Measurements from ENCODE around the gene PPM1H. TPM values are rescaled to one million over a fixed set of nuclear protein-coding genes. Genes with fewer than 3 reads are reported as not detected.

Gene PPM1H
- total RNA-seq = 1 to 10 TPM in 3 of 4 donors, under 1 TPM in 1; 0.83 to 3.0 (median 2.3) TPM

- peak within 1 kb of the TSS; percentile 9 to 48 (median 23) for H3K27ac ChIP-seq (replicated peaks in 1 of 4)
These were observed at the start of gene PPM1H for GRCh38 chr12:62934799-62935674. TSS of gene PPM1H (minus strand) at chr12:62935150. CDS start at chr12:62934736, 414 bp downstream.

GRCh38 chr12:62983594-62983993, 48.6 kb upstream of the PPM1H start:
- Histone ChIP-seq H3K4me3 (no peak overlapping the region), H3K36me3 (no peaks in the 10 kb centered on the region), H3K27me3 (no peaks in the 10 kb centered on the region), H3K9me3 (no peaks in the 10 kb centered on the region), H3K4me1 (no peaks in the 10 kb centered on the region), H3K27ac (replicated peaks in 1 of 4) (no peak overlapping the region)
- WGBS = 44% methylated on average over 4 of the region's 4 CpGs
- intact Hi-C loops (cut with DNase I) = no loop called here
- no peak for DNase-seq (ENCODE audit: extremely low spot score)
- TF ChIP-seq POLR2A (IDR thresholded peaks at IDR 0.05; ENCODE audit: low read depth) = no peak

More at GRCh38 chr12:62934799-62935674, at the start of gene PPM1H:
- Histone ChIP-seq H3K27me3 (peaks cover 0 to 10% (median 0%) of the 10 kb centered on the region in 4 donors), H3K4me3 (peak within 1 kb of the TSS; percentile 68 to 81 (median 76)), H3K9me3 (no peaks in the 10 kb centered on the region), H3K4me1 (peaks cover 7 to 28% (median 19%) of the 10 kb centered on the region in 4 donors), H3K36me3 (no peaks in the 10 kb centered on the region)
- intact Hi-C loops (cut with DNase I) = no loop called here
- DNase-seq (ENCODE audit: extremely low spot score) = no peak
- WGBS = 3% methylated on average over 30 of the region's 69 CpGs
- peak in 1 of 2 donors; percentile 43 for TF ChIP-seq POLR2AphosphoS5 (IDR thresholded peaks at IDR 0.05)
- TF ChIP-seq, protein P1, sequence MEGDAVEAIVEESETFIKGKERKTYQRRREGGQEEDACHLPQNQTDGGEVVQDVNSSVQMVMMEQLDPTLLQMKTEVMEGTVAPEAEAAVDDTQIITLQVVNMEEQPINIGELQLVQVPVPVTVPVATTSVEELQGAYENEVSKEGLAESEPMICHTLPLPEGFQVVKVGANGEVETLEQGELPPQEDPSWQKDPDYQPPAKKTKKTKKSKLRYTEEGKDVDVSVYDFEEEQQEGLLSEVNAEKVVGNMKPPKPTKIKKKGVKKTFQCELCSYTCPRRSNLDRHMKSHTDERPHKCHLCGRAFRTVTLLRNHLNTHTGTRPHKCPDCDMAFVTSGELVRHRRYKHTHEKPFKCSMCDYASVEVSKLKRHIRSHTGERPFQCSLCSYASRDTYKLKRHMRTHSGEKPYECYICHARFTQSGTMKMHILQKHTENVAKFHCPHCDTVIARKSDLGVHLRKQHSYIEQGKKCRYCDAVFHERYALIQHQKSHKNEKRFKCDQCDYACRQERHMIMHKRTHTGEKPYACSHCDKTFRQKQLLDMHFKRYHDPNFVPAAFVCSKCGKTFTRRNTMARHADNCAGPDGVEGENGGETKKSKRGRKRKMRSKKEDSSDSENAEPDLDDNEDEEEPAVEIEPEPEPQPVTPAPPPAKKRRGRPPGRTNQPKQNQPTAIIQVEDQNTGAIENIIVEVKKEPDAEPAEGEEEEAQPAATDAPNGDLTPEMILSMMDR (IDR thresholded peaks at IDR 0.05) = peak; percentile 19 to 28 (median 28)
- TF ChIP-seq EP300 (IDR thresholded peaks at IDR 0.05) = no peak

- TF ChIP-seq POLR2A (IDR thresholded peaks at IDR 0.05; ENCODE audit: low read depth) (no peak), POLR2AphosphoS5 (IDR thresholded peaks at IDR 0.05) (no peak), EP300 (IDR thresholded peaks at IDR 0.05) (no peak)
- TF ChIP-seq, protein P1 (IDR thresholded peaks at IDR 0.05) = no peak
- no peak overlapping the region for H3K4me3 ChIP-seq
- no peaks in the 10 kb centered on the region for H3K4me1 ChIP-seq
- H3K27ac ChIP-seq (replicated peaks in 1 of 4) = no peak overlapping the region
- no peaks in the 10 kb centered on the region for H3K9me3 ChIP-seq
- intact Hi-C loops (cut with DNase I) = no loop called here
- no peak for DNase-seq (ENCODE audit: extremely low spot score)
- no peaks in the 10 kb centered on the region for H3K27me3 ChIP-seq
- no peaks in the 10 kb centered on the region for H3K36me3 ChIP-seq
These were observed 43.8 kb upstream of the PPM1H start for GRCh38 chr12:62978768-62979167.

DNA sequence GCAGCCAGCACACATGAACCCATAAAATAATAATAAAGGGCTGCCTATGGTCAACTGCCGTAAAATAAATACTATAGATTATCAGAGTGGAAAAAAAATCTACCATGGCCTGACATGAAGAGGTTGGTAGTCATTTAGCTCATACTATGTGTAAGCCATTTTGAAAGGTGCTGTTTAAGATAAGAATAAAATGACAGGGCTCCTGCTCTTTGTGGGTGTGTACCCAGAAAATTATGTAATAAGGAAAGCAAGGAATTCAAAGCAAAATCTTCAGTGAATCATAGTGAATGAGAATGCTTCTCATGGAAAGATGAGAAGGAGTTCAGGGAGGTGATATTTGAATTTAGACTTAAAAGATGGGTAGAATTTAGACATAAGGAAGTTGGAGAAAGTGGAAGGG, 42.9 kb upstream of the PPM1H start:
- no peaks in the 10 kb centered on the region for H3K27me3 ChIP-seq
- H3K27ac ChIP-seq (replicated peaks in 1 of 4) = no peak overlapping the region
- no peaks in the 10 kb centered on the region for H3K36me3 ChIP-seq
- intact Hi-C loops (cut with DNase I) = no loop called here
- WGBS = 97% methylated on average over 1 of the region's 1 CpG
- DNase-seq (ENCODE audit: extremely low spot score) = no peak
- H3K4me1 ChIP-seq = no peaks in the 10 kb centered on the region
- H3K9me3 ChIP-seq = no peaks in the 10 kb centered on the region
- H3K4me3 ChIP-seq = no peak overlapping the region
- no peak for TF ChIP-seq POLR2AphosphoS5 (IDR thresholded peaks at IDR 0.05)
- no peak for TF ChIP-seq EP300 (IDR thresholded peaks at IDR 0.05)
- no peak for TF ChIP-seq POLR2A (IDR thresholded peaks at IDR 0.05; ENCODE audit: low read depth)
- TF ChIP-seq, protein P1 (IDR thresholded peaks at IDR 0.05) = no peak

- WGBS = 94% methylated on average over 5 of the region's 5 CpGs
- intact Hi-C loops (cut with DNase I) = no loop called here
- TF ChIP-seq POLR2A (IDR thresholded peaks at IDR 0.05; ENCODE audit: low read depth) = no peak
- no peak for TF ChIP-seq EP300 (IDR thresholded peaks at IDR 0.05)
- TF ChIP-seq, protein P1 (IDR thresholded peaks at IDR 0.05) = no peak
- no peak for TF ChIP-seq POLR2AphosphoS5 (IDR thresholded peaks at IDR 0.05)
- Histone ChIP-seq H3K4me1 (no peaks in the 10 kb centered on the region), H3K36me3 (no peaks in the 10 kb centered on the region), H3K9me3 (no peaks in the 10 kb centered on the region), H3K27ac (replicated peaks in 1 of 4) (no peak overlapping the region), H3K27me3 (no peaks in the 10 kb centered on the region), H3K4me3 (no peak overlapping the region)
- DNase-seq (ENCODE audit: extremely low spot score) = no peak
These were observed 42.5 kb upstream of the PPM1H start for GRCh38 chr12:62977418-62977817.
